ENCODE data around the gene ME1.
"Not testable (repeated sequence)": the region's sequence is repeated elsewhere in the genome, so short reads cannot be mapped to it uniquely, and the experiment has no call there.

ME1 gene

DNA sequence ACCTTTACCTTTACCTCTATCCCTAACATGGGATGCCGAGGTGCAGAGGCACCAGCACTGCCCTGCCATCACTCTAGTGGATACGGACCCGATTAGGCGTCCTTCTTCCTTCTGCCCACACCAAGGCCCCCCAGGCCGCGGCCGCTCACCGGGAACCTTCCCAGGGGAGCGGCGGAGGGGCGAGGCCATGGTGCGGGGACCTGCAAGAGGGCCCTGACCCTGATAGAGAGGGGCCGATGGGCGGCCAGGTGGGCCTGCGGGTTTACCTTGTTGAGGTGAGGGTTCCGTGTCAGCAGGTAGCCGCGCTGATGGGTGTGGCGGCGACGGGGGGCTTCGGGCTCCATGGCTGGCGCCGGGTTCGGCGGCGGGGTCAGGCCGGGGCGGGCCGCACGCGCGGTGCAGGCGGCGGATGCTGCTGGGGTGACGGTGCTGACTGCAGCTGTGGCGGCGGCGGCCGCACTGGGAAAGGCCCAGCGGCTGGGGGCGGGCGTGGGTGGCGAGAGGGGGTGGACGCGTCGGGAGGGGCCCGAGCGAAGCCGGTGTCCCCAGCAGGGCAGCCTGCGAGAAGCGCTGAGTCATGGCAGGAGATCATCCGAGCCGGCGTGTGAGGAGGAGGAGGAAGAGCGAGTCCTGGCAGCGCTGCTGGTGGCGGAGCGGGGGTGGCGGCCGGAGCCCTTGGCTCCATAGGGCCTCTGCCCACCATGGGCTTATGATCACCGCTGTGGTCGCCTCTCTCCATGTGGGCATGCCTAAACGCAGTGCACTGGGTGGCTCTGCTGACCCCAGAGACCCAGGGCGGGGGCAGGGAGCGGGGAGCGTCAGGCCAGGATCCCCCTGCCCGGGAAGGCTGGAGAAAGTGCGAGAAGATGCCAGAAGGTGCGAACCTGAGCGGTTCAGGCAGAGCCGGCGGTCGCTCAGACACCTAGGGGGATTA is at the start of gene ME1:
ME1 (minus strand) TSS at position 441 of the 934 bp plus-strand sequence; CDS start at position 344, 97 bp downstream.
- in situ Hi-C loops (cut with MboI; ENCODE audit: low sequenced_read_pairs) = no loop called here

DNA sequence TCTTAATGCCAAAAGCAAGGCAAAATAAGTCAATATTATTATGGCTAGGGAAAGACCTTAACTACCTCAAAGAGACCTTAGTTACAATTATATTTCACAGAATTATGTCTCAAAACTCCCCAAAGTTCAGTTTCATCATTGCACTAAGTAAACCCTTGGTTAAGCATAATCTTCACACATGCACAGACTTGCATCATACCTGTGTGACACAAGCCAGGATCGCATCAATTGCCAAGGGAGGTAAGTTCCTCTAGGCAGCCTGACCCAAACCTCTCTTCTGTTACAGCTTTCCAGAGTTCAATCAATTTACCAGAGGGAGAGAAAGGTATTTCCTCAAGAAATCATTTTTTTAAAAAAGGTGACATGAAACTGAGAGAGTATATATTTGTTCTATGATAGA is 49.6 kb upstream of the ME1 start:
- in situ Hi-C loops (cut with MboI; ENCODE audit: low sequenced_read_pairs) = no loop called here

DNA sequence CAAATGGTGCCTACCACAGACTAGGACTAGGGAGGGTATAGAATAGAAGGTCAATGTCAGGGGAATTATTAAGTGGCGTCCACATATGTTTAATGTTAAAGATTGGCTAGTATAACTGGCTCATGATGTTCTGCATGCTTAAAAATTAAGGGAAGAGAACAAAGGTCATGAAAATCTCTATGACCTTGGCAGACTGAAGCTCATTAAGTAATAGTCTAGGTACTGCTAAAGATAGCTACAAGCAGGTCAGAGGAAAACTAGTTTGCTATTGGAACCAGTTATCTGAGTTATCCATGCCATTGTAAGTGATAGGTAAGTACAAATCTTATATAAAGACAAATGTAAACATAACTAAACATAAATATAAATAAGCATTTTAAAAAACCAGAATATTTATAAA is 48.5 kb upstream of the ME1 start:
- in situ Hi-C loops (cut with MboI; ENCODE audit: low sequenced_read_pairs) = no loop called here

DNA sequence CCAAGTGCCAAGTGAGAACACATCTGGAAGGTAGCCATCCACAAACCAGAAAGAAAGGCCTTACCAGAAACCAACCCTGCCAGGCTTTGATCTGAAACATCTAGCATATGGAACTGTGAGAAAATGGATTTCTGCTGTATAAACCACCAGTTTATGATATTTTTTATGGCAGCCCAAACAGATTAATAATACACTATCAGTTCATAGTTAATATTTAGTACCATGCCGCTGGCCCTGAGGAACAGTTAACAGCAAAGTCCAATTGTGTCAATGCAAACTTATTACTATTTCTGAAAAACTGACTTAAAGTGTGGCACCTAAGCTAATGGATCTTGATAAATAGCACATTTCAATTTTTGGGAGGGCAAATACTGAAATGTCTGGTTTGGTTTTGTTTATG is 46.1 kb upstream of the ME1 start:
- in situ Hi-C loops (cut with MboI; ENCODE audit: low sequenced_read_pairs) = no loop called here

DNA sequence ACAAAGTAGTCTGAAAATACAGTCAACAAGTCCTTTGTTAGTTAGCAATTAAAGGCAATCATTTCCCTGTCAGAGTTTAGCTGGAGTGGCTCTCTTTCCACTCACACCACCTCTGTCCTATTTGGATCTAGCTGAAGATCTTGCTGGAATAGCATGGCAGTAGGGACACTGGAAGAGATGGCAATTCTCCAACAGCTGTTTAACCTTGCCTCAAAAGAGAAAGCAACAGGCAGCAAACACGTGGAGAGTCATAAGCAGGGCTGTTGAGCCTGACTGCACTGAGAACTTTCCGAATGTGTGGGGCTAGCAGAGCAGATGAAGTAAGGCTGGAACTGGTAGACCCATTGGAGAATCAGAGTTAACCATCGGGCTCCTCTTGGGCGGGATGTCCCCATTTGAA is 43.5 kb upstream of the ME1 start:
- in situ Hi-C loops (cut with MboI; ENCODE audit: low sequenced_read_pairs) = no loop called here

DNA sequence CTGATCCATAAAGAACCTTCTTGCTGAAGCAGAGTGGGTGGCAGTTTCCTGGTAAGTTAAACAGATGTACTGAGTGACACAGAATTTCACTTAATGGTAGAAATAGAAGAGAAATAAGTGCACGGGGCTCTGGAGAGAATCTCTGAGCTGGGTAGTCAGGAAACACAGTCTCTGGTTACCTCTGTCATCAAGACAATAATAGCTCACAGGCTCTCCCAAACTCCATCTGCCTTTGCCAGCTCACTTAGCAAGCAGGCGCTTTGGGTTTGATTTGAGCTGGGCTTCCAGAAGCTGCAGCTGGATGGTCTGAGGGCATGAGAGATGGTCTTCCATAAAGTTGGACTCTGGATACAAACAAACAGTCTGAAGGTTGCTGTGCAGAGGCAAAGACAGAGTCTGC is 41.9 kb upstream of the ME1 start:
- in situ Hi-C loops (cut with MboI; ENCODE audit: low sequenced_read_pairs) = no loop called here

DNA sequence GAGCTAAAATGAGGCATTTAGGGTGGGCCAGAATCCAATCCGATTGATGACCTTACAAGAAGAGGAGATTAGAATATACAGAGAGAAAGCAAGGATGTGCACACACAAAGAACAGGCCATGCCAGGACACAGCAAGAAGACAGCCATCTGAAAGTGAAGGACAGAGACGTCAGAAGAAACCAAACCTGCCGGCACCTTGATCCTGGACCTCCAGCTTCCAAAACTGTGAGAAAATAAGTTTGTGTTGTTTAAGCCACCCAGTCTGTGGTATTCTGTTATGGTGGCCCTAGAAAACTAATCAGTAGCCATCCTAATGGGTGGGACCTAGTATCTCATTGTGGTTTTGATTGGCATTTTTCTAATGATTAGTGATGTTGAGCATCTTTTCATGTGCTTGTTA is 39.7 kb upstream of the ME1 start:
- in situ Hi-C loops (cut with MboI; ENCODE audit: low sequenced_read_pairs) = no loop called here

DNA sequence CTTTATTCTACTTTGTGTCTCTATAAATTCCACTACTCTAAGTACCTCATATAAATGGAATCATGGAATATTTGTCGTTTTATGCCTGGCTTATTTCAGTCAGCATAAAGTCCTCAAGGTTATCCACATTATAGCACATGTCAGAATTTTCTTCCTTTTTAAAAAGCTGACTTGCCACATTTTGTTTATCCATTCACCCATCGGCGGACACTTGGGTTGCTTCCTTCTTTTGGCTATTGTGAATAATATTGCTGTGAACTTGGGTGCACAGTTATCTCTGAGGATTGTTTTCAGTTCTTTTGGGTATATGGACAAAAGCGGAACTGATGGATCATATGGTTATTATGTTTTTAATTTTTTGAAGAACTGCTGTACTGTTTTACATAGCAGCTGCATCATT is 39.1 kb upstream of the ME1 start:
- in situ Hi-C loops (cut with MboI; ENCODE audit: low sequenced_read_pairs) = no loop called here

DNA sequence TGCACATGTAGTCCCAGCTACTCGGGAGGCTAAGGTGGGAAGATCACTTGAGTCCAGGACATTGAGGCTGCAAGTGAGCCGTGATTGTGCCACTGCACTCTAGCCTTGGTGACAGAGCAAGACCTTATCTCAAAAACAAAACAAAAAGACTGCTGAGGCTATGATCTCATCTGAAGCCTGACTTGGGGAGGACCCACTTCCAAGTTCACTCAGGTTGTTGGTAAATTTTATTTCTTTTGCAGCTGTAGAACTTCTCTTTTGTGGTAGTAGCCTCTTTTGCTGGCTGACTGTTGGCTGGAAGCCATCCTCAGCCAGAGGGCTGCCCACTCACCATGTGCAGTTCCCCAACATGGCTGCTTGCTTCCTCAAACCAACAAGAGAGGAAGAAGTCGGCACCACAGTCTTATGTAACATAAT is 36.8 kb upstream of the ME1 start:
- in situ Hi-C loops (cut with MboI; ENCODE audit: low sequenced_read_pairs) = no loop called here

DNA sequence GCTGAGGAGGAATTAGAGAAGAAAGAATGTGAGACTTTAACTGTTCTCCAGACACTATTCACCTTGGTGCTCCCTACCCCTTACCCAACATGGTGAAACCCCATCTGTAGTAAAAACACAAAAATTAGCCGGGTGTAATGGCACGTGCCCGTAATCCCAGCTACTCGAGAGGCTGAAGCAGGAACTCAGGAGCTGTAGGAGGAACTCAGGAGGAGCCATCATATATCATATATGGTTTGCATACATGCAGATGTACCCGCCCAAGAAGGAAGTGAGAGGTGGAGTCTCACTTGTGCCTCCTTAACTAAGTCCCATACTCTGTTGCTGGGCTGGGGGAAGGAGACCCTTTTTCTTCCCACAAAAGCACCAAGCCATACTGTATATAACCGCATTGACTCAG is 35.5 kb upstream of the ME1 start:
- in situ Hi-C loops (cut with MboI; ENCODE audit: low sequenced_read_pairs) = no loop called here

DNA sequence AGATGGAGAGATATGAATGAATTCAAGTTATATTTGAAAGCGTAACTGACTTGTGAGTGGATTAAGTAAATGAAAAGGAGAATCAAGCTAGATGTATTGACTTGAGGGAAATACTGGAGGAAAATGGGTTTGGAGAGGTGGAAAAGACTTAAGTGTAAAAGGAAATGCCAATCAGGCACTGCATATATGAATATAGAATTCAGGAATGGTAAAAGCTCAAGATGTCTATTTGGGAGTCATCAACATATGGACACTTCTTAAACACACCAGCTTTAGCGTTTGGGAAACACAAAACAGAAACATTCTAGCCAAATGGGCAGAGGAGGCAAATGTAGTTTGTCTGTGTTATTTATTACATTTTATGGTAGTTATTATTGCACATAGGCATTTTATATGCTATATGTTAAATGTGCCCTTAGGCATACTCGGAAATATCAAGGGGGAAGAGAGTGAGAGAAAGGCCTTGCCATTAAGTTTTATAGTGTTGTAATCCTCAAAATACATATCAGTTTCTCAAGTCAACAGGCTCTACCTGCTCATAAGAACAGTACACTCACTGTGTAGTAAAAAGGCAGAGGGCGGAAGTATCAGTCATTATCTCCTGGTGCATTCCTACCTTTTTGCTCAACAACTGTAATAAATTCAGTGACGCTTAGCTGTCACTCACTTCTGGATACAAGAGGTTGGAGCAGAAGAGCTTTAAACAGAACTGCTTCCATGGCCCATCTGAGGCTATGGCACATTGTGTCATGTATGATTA is 33.7 kb upstream of the ME1 start:
- in situ Hi-C loops (cut with MboI; ENCODE audit: low sequenced_read_pairs) = no loop called here

DNA sequence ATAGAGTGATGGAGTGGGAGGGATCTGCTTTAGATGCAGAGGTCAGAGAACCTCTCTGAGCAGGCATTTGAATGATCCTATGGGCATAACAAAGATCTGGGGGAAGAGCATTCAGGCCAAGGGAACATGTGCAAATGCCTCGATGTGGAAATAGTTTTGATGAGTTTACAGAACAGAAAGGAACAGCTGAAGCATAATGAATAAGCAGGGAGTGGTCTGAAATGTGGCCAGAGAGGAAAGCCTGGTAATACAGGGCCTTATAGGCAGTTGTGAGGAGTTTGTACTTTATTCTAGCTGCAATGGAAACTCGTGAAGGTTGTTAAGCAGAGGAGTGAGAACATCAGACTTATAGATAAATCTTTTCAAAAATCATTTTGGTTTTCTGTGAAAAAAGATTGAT is 33.0 kb upstream of the ME1 start:
- in situ Hi-C loops (cut with MboI; ENCODE audit: low sequenced_read_pairs) = no loop called here

DNA sequence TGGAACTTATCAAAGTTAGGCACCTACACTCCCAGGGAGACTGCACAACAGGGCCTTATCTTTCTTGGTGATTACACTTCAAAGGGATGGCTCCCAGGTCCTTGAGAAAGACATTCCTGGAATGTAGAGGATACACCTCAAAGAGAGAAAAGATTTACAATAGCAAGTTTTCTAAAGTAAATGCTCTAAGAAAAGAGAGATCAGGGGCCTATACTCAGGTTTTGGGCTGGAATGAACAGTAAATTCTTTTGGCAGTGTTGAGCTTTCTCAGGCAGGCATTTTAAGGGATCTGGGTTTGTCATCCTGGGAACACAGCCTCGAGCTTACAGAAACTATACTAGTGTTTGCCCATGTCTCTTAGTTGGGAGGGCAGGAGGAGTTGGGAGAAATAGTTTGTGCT is 31.7 kb upstream of the ME1 start:
- in situ Hi-C loops (cut with MboI; ENCODE audit: low sequenced_read_pairs) = no loop called here

DNA sequence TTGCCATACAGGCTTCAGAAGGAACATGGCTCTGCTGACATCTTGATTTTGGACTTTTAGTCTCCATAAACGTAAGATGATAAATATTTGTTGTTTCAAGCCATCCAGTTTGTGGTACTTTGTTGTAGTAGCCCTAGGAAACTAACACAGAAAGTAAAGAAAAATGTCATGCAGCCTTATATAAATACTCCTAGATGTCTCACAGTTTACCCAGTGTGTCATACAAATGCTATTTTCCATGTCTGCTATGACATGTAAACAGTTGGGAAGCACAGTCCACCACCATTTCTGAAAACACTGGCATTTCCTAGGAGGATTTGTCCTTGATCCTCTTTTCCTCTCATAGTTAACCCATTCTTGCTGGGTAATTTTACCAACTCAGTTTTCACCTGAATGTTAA is 30.6 kb upstream of the ME1 start:
- in situ Hi-C loops (cut with MboI; ENCODE audit: low sequenced_read_pairs) = no loop called here

DNA sequence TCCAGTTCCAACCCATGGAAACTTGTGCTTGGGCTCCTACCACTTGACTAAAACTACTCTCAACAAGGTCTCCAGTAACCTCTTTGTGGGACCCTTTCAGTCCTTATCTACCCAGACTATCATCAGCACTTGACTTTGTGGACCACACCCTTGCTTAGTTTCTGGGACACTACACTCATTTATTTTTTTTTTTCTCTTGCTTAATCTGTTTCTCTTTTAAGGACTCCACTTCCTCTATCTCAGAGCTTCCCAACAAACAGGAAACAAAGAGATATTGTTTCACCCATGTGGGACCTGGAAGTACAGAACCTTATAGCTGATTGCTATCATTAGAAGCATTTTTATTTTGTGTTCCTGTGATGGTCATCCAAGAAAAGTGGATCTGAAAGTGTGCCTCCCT is 28.8 kb upstream of the ME1 start:
- in situ Hi-C loops (cut with MboI; ENCODE audit: low sequenced_read_pairs) = no loop called here

DNA sequence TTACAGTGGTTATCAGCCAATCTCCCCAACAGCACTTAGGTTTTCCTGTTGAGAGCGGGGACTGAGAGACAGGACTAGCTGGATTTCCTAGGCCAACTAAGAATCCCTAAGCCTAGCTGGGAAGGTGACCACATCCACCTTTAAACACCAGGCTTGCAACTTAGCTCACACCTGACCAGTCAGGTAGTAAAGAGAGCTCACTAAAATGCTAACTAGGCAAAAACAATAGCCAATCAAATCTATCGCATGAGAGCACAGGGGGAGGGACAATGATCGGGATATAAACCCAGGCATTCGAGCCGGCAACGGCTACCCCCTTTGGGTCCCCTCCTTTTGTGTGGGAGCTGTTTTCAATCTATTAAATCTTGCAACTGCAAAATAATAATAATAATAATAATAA is 19.2 kb upstream of the ME1 start:
- in situ Hi-C loops (cut with MboI; ENCODE audit: low sequenced_read_pairs) = not testable (repeated sequence)

DNA sequence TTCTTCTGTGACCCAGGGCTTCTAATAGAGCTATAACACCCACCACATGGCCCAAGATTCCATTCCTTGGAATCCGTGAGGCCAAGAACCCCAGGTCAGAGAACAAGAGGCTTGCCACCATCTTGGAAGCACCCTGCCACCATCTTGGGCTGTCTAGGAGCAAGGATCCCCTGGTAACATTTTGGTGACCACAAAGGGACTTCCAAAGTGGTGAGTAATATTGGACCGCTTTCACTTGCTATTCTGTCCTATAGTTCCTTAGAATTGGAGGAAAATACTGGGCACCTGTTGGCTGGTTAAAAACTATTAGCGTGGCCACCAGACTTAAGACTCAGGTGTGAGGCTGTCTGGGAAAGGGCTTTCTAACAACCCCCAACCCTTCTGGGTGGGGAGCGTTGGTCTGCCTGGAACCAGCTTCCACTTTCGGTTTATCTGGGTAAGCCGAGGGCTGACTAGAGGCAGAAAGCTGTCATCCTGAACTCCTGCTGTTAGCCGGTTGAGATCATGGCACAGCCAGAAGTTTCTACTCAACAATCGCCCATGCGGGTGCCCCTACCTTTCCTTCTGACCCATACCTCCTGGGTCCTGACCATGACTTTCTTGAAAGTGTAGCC is 13.3 kb upstream of the ME1 start:
- in situ Hi-C loops (cut with MboI; ENCODE audit: low sequenced_read_pairs) = not testable (repeated sequence)

DNA sequence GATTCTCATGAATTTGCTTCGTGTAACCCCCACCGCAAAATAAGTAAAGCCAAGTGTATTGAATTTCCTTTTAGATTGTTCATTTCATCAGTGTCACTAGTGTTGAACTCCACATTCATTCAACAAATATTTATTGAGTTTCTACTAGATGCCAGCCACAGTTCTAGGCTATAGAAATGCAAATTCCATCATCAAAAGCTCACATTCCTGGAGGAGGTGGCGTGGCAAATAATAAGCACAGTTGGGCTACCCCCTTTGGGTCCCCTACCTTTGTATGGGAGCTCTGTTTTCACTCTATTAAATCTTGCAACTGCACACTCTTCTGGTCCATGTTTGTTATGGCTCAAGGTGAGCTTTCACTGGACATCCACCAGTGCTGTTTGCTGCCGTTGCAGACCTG is 12.7 kb upstream of the ME1 start:
- in situ Hi-C loops (cut with MboI; ENCODE audit: low sequenced_read_pairs) = no loop called here

DNA sequence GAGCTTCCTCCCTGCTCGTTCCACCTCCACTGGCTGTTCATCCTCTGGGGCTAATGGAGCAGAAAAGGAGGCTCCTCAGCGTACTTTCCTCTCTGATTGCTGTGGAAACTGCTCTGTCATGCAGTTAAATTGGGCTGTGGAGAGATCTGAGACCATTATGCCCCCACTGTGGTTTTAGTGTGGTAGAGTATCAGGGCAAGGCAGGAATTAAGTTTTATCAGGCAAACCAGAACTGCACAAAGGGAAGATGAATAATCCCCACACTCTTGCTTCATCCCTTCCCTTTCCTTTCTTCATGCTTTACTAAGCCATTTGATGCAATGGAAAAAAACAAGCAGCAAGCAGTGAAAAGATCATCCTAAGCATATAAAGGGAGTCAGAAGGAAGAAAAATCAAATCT is 11.9 kb upstream of the ME1 start:
- in situ Hi-C loops (cut with MboI; ENCODE audit: low sequenced_read_pairs) = no loop called here

DNA sequence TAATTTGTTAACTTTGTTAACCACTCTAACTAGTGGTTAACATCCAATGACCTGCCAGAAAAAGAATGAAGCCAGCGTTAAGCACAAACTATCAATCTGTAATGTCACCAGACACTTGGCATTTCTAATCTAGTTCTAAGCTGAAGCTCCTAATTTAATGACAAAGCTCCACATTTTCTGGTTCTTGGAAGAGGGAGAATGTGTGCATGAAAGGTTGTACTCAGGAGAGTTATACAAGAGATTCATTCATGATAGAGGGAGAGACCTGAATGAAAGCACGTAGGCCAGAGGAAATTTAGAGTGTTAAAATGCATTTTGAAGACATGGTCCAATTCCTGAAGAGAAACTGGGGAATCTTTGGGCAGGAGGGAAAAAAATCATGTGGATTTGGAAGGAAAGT is 8.3 kb upstream of the ME1 start:
- in situ Hi-C loops (cut with MboI; ENCODE audit: low sequenced_read_pairs) = no loop called here

DNA sequence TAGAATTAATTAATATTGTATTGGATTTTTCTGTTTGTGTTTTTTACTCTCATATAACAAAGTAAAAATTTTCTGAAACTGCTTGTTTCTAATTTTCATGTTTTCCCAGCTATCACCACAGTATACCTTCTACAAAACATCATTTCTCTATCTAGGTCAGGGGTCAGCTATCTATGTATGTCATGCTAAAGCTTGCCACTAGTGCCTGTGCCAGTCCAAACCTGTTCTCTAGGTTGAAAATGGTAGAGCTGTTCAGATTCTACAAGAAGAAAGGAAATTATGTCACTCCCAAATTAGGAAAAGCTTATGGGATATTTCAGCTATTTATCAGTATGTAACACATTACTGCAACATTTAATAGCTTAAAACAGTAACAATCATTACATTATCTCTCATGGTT is 5.8 kb upstream of the ME1 start:
- in situ Hi-C loops (cut with MboI; ENCODE audit: low sequenced_read_pairs) = no loop called here

DNA sequence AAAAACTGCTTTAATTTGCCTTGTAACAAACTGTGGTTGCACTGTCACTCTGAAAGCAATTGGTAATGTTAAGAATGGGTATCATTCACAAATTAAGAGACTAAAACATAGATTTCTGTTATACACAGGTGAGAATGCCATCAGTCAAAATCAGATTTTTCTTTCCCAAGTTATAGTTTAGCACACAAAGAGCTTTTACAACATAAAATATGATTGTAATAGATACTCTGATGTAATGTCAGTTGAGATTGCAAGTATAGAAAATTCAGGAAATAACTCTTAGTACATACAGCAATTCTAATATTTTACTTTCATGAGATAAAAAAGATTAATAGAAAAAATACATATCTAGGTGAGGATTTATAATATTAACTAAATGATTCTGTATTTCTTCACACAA is 2.3 kb upstream of the ME1 start:
- in situ Hi-C loops (cut with MboI; ENCODE audit: low sequenced_read_pairs) = no loop called here
